Activated T-helper 2 cell treated with anti-CD3 and anti-CD28 coated beads, Interferon-gamma antibody, Interleukin-2, Interleukin-4, amounts not matched to agents 10 μg/mL and 5 μg/mL and 100 μg/mL, durations not matched to agents 14 hours and 24 hours and 36 hours (primary cell): ENCODE data around the gene SLC31A2. TPM values are rescaled to one million over a fixed set of nuclear protein-coding genes. Genes with fewer than 3 reads are reported as not detected.
A peak's percentile ranks its signal among the peaks of the same experiment; 100 is the strongest.
"Not testable (repeated sequence)": the region's sequence is repeated elsewhere in the genome, so short reads cannot be mapped to it uniquely, and the experiment has no call there.

Experiments used
- DNase-seq: peaks from one replicate; pipeline ENCODE4 v3.0.0; 2021; ENCODE audit warnings: low spot score
- H3K27ac Mint-ChIP-seq: one replicate; pipeline ENCODE4 v1.8.0; 2021; ENCODE audit warnings: mixed read lengths
- H3K27me3 Mint-ChIP-seq: one replicate; pipeline ENCODE4 v1.8.0; 2021; ENCODE audit warnings: low read depth, mixed read lengths
- H3K36me3 Mint-ChIP-seq: one replicate; pipeline ENCODE4 v1.8.0; 2021; ENCODE audit warnings: low read depth, mixed read lengths
- H3K4me1 Mint-ChIP-seq: one replicate; pipeline ENCODE4 v1.8.0; 2021; ENCODE audit warnings: low read depth, mixed read lengths
- H3K4me3 Mint-ChIP-seq: one replicate; pipeline ENCODE4 v1.8.0; 2021; ENCODE audit warnings: low read depth, mild to moderate bottlenecking, moderate library complexity, mixed read lengths
- H3K9me3 Mint-ChIP-seq: one replicate; pipeline ENCODE4 v1.8.0; 2021; ENCODE audit warnings: mixed read lengths
- intact Hi-C: fragments of 100-400 bp; cut with micrococcal nuclease; formaldehyde crosslinking; loops from one replicate; pipeline ENCODE4 v1.15.1; 2023
- total RNA-seq: library from RNA; stranded (reverse); gene quantifications from 2 replicates; pipeline ENCODE4 v1.2.3, GENCODE V29; 2022

Gene SLC31A2, protein sequence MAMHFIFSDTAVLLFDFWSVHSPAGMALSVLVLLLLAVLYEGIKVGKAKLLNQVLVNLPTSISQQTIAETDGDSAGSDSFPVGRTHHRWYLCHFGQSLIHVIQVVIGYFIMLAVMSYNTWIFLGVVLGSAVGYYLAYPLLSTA
- 4.7 and 5.0 TPM in 2 replicates for total RNA-seq

DNA sequence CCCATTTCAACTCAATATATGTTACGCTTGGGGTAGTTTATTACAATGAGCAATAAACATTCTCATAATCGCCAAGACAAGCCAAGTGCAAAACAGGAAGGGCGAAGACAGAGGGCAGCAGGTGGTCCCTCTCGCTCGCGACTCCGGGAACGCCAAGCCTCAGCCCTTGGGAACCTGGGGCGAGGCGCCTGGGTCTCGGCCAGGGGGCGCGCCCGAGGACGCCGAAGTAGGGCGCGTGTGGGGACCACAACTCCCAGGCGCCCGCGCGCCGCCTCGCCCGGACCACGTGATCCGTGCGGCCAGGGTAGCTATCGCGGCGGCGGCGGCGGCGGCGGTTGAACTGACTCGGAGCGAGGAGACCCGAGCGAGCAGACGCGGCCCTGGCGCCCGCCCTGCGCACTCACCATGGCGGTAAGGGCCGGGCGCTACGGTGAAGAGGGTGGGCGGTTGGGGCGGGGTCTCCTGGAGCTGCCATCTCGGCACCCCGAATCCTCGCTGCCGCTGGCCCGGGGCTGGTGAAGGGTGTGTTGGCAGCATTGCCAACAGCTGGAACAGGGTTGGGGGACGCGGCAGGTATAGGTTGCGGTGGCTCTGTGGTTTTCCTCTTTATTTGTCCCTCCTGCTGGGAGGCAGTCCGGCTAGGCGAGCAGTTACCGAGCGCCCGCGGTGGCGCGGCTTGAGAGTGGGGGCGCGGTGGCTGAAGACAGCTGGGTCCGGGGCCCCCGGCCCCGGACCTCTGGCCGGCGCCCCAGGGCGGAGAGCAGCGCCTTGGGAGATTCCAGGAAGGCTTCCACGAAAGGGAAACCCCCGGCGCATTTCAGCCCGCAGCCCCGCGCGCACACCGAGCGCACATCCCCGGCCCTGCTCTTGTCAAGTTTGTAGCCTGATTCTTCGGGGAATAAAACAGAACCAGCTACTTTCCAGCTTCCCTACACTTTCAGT is at the start of gene SLC31A2:
TSS of gene SLC31A2 (plus strand) at position 338 of the 942 bp plus-strand sequence. CDS start at position 406, 68 bp downstream.
- peak; percentile 82 for DNase-seq

GRCh38 chr9:113105345-113105744 is 45.5 kb upstream of the SLC31A2 start:
- H3K36me3 Mint-ChIP-seq, H3K4me1 Mint-ChIP-seq, intact Hi-C loops, DNase-seq, H3K27ac Mint-ChIP-seq, H3K9me3 Mint-ChIP-seq, H3K4me3 Mint-ChIP-seq, H3K27me3 Mint-ChIP-seq: not testable (repeated sequence)

More for the DNA sequence above, at the start of gene SLC31A2:
- intact Hi-C loops, result loop anchor here (2.0 to 5.0 kb wide), 3 partner anchors 70 to 261 kb away; partner anchors contain the start of genes C9orf43, CDC26, FKBP15 and POLE3
- Mint-ChIP-seq H3K27me3 (peaks cover 11% of the 10 kb centered on the region), H3K27ac (peak within 1 kb of the TSS; percentile 42), H3K4me1 (peaks cover 31% of the 10 kb centered on the region), H3K4me3 (peak within 1 kb of the TSS; percentile 79), H3K36me3 (peaks cover 3% of the 10 kb centered on the region), H3K9me3 (no peaks in the 10 kb centered on the region)

- not testable (repeated sequence) for H3K27me3 Mint-ChIP-seq, H3K9me3 Mint-ChIP-seq, H3K4me1 Mint-ChIP-seq, H3K36me3 Mint-ChIP-seq, H3K27ac Mint-ChIP-seq, DNase-seq, H3K4me3 Mint-ChIP-seq
- intact Hi-C loops, result loop anchor here (5.0 kb wide), 2 partner anchors 46 to 184 kb away; no protein-coding TSS in a partner anchor
Measured at GRCh38 chr9:113111065-113111951, 39.5 kb upstream of the SLC31A2 start.

- H3K36me3 Mint-ChIP-seq, H3K9me3 Mint-ChIP-seq, H3K27ac Mint-ChIP-seq, H3K4me3 Mint-ChIP-seq, H3K27me3 Mint-ChIP-seq, H3K4me1 Mint-ChIP-seq, DNase-seq: not testable (repeated sequence)
- intact Hi-C loops, result loop anchor here (5.0 kb wide), 2 partner anchors 44 to 186 kb away; no protein-coding TSS in a partner anchor
Measured at GRCh38 chr9:113112706-113113510, 37.9 kb upstream of the SLC31A2 start.

DNA sequence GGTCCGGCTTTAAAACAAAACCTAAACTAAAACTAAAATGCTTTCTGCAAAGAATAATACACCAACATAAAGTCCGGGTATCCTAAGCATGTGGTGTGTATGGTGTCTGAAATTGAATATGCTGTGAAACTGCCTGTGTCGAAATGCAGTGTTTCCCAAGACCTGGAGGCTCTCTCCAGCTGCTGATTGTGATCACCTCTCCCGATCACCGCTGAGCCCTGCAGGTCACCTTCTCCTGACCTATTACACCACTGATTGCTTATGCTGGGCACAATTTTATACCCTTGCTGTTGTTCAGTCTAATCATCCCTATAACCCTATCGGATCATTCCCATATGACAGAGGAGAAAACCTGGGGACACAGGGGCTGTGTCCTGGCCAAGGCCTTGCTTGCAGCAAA is 32.0 kb upstream of the SLC31A2 start:
- H3K9me3 Mint-ChIP-seq, H3K27me3 Mint-ChIP-seq, DNase-seq, H3K4me3 Mint-ChIP-seq, H3K36me3 Mint-ChIP-seq, H3K4me1 Mint-ChIP-seq, intact Hi-C loops, H3K27ac Mint-ChIP-seq: not testable (repeated sequence)

- intact Hi-C loops, result no loop called here
- DNase-seq, result no peak
- Mint-ChIP-seq H3K36me3 (no peaks in the 10 kb centered on the region), H3K4me1 (no peaks in the 10 kb centered on the region), H3K9me3 (no peaks in the 10 kb centered on the region), H3K4me3 (no peak overlapping the region), H3K27ac (no peak overlapping the region), H3K27me3 (peaks cover 10% of the 10 kb centered on the region)
Measured at GRCh38 chr9:113125386-113126035, 25.3 kb upstream of the SLC31A2 start.

DNA sequence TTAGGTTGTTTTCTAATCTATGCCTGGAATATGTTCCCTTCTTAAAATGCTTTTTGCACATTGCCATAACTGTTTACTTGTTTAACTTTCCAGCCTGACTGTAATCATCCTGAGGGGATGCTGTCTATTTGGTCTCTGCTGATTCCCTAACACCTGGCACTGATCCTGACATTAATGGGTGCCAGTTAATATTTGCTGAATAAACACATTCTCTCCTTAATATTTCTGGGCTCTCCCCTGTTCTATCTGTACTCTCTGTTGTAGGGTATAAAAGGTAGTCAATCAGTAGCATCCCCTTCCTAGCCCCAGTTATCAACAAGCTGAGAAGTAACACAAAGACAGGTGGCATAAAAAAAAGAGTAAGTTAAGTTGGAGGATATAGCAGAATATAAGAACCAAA is 21.3 kb upstream of the SLC31A2 start:
- peaks cover 11% of the 10 kb centered on the region for H3K27me3 Mint-ChIP-seq
- H3K27ac Mint-ChIP-seq, result no peak overlapping the region
- H3K4me1 Mint-ChIP-seq, result no peaks in the 10 kb centered on the region
- H3K36me3 Mint-ChIP-seq, result no peaks in the 10 kb centered on the region
- intact Hi-C loops, result no loop called here
- H3K4me3 Mint-ChIP-seq, result no peak overlapping the region
- no peak for DNase-seq
- no peaks in the 10 kb centered on the region for H3K9me3 Mint-ChIP-seq

GRCh38 chr9:113129884-113130283 is 20.9 kb upstream of the SLC31A2 start:
- Mint-ChIP-seq H3K9me3 (no peaks in the 10 kb centered on the region), H3K27ac (no peak overlapping the region), H3K4me1 (no peaks in the 10 kb centered on the region), H3K27me3 (peaks cover 11% of the 10 kb centered on the region), H3K4me3 (no peak overlapping the region), H3K36me3 (no peaks in the 10 kb centered on the region)
- intact Hi-C loops, result no loop called here
- DNase-seq, result no peak

DNA sequence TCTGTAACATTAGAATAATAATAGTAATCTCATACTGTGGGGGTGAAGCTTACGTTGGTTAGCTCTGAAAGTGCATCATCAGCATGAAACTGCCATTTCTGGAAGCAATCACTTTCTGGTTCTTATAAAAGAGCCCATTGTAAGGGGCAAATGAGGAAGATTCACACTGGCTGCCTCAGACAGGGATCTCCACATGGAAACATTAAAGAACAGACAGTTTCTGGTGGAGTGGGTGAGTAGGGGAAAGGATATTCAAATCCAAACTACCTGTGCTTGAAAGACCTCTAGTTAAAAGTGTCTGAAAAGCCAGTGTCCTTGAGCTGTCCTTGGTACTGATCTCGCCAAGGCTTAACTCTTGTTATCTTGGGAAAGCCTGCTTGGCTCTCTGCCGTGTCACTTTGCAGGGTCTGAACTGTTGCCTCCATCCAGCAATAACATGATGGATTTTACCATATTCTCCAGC is 19.1 kb upstream of the SLC31A2 start:
- no peak for DNase-seq
- Mint-ChIP-seq H3K27me3 (peaks cover 14% of the 10 kb centered on the region), H3K36me3 (no peaks in the 10 kb centered on the region), H3K9me3 (no peaks in the 10 kb centered on the region), H3K4me1 (no peaks in the 10 kb centered on the region), H3K27ac (no peak overlapping the region), H3K4me3 (no peak overlapping the region)
- intact Hi-C loops, result no loop called here

DNA sequence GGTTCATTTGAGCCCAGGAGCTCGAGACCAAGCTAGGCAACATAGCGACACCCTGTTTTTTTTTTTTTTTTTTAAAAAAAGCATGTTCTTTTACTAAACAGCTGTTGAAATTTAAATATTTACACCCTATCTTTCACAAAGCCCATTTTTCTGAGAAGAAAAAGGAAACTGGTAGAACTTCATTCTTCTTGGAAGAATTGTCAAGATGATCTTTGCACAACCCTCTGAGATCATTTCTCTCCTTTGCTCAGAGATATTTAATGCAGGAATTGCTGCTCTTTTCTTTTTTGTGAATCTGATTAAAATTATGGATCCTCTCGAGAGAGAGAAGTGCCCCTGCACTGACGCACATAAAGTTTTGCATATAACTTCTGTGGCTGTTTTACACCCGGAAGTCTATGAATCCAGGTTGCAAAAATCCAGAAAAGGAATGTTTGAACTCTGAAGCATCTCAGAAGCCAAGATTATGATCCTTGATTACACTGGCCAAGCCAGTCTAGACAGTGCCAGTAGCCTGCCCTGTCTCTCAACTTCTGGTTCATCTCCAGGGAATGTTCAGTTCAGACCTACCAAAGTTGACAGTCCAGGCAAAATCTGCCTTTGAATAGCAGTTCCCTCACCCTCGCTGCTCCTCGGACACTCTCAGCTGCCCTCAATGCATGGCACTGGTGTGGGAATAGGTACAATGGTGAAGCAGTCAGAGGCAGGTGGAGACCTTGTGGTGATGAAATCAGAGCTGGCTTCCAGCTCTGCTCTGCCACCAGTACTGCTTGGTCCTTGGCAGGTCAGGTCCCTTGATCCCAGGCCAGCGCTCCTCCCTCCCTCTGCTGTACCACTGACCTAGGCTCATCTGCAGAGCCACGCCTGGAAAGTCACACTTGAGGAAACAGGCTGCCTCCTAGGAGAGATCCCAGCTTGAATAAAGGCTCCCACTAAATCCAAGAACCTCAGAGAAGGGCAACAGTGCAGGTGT is 13.3 kb upstream of the SLC31A2 start:
- Mint-ChIP-seq H3K4me1 (peaks cover 7% of the 10 kb centered on the region), H3K9me3 (peaks cover 5% of the 10 kb centered on the region), H3K27me3 (peaks cover 10% of the 10 kb centered on the region), H3K4me3 (no peak overlapping the region), H3K27ac (no peak overlapping the region), H3K36me3 (no peaks in the 10 kb centered on the region)
- intact Hi-C loops, result no loop called here
- DNase-seq, result no peak

GRCh38 chr9:113138760-113139159 is 12.0 kb upstream of the SLC31A2 start:
- H3K27me3 Mint-ChIP-seq, result peaks cover 8% of the 10 kb centered on the region
- DNase-seq, result no peak
- H3K4me1 Mint-ChIP-seq, result peaks cover 7% of the 10 kb centered on the region
- intact Hi-C loops, result no loop called here
- peaks cover 8% of the 10 kb centered on the region for H3K9me3 Mint-ChIP-seq
- no peaks in the 10 kb centered on the region for H3K36me3 Mint-ChIP-seq
- H3K4me3 Mint-ChIP-seq, result no peak overlapping the region
- H3K27ac Mint-ChIP-seq, result no peak overlapping the region
